Right lobe of liver (tissue), 4 donors: ENCODE data around the gene CD109.

Experiments used
- POLR2A ChIP-seq: fragments of 450-650 bp; IDR thresholded peaks from one replicate; pipeline ENCODE4 v1.6.1; 2017; ENCODE audit warnings: antibody characterized with exemption, mild to moderate bottlenecking
- TF ChIP-seq, protein P1 (sequence below), 4 donors: fragments of 200-600 bp in 3 of 4; fragments of 450-650 bp in 1 of 4; IDR thresholded peaks; one replicate each; pipeline versions ENCODE4 v1.5.1 to v1.8.0; 2016 to 2022; ENCODE audit warnings: antibody characterized with exemption in 4 of 4, mild to moderate bottlenecking in 2 of 4
- donor health status: DM: no; HTN: no; CAD: no.
- donor health status: DM: no; HTN: no; CAD: no.
- donor health status: DM: no; HTN: yes; CAD: no.

DNA sequence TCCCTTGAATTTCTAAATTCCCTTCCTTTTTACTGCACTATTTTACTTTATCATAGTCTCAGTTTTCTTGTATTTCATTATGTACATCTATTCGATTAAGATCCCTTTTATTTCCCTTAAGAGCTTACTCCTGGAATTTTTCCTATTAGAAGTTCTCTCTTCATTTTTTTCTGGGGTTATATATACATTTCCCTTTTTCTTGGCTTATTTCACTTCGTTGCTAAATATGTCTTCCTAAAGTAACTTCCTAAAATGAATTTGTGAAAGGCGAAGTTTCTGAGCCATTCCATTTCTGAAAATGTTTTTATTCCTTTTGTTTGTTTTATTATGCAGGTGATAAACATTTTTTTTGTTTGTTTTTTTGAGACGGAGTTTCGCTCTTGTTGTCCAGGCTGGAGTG, 5.9 kb upstream of the CD109 start:
- TF ChIP-seq POLR2A, result no peak
- TF ChIP-seq, protein P1, sequence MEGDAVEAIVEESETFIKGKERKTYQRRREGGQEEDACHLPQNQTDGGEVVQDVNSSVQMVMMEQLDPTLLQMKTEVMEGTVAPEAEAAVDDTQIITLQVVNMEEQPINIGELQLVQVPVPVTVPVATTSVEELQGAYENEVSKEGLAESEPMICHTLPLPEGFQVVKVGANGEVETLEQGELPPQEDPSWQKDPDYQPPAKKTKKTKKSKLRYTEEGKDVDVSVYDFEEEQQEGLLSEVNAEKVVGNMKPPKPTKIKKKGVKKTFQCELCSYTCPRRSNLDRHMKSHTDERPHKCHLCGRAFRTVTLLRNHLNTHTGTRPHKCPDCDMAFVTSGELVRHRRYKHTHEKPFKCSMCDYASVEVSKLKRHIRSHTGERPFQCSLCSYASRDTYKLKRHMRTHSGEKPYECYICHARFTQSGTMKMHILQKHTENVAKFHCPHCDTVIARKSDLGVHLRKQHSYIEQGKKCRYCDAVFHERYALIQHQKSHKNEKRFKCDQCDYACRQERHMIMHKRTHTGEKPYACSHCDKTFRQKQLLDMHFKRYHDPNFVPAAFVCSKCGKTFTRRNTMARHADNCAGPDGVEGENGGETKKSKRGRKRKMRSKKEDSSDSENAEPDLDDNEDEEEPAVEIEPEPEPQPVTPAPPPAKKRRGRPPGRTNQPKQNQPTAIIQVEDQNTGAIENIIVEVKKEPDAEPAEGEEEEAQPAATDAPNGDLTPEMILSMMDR (IDR thresholded peaks at IDR 0.05), result no peak
